GM23338 (cell line): ENCODE measurements around the gene MYCBP2.

Experiments
- TF ChIP-seq, protein P1 (sequence below), 2 experiments: fragments of 200-600 bp in 1 of 2; sonication (generic) in 1 of 2; conservative IDR thresholded peaks; 2 replicates each; pipeline versions ENCODE4 v1.5.1 to v1.6.1; 2016 to 2017; ENCODE audit warnings: antibody characterized with exemption in 2 of 2, low read depth in 2 of 2, mild to moderate bottlenecking in 2 of 2, moderate library complexity in 1 of 2
- TF ChIP-seq, protein P2 (sequence below): IDR thresholded peaks from one replicate; pipeline ENCODE4 v1.6.1; 2018; ENCODE audit warnings: antibody characterized with exemption; ENCODE audit not compliant: unreplicated experiment

DNA sequence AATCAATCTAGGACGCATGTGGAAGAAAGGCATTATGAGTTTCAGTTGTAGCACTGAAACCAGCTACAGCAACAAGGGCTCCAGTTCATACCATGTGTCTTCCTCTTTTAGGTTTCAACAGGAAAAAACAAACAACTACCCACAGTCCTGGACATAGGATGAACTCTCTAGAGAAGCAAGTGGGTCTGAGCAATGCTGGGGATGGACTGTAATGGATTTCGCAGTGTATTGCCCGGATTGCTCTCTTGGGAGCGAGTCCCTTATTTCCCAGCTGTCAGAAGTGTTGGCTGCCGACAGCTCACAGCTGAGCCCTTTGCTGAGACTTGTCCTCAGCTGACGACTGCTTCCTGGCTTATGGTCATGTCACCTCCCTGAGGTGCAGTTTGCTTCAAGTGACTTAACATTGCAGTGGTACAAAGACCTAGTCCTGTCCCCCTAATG is 12.1 kb upstream of the MYCBP2 start:
- TF ChIP-seq, protein P1, sequence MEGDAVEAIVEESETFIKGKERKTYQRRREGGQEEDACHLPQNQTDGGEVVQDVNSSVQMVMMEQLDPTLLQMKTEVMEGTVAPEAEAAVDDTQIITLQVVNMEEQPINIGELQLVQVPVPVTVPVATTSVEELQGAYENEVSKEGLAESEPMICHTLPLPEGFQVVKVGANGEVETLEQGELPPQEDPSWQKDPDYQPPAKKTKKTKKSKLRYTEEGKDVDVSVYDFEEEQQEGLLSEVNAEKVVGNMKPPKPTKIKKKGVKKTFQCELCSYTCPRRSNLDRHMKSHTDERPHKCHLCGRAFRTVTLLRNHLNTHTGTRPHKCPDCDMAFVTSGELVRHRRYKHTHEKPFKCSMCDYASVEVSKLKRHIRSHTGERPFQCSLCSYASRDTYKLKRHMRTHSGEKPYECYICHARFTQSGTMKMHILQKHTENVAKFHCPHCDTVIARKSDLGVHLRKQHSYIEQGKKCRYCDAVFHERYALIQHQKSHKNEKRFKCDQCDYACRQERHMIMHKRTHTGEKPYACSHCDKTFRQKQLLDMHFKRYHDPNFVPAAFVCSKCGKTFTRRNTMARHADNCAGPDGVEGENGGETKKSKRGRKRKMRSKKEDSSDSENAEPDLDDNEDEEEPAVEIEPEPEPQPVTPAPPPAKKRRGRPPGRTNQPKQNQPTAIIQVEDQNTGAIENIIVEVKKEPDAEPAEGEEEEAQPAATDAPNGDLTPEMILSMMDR (conservative IDR thresholded peaks at IDR 0.05; ENCODE audit: low read depth in 2 of 2), result no peak
- TF ChIP-seq, protein P2, sequence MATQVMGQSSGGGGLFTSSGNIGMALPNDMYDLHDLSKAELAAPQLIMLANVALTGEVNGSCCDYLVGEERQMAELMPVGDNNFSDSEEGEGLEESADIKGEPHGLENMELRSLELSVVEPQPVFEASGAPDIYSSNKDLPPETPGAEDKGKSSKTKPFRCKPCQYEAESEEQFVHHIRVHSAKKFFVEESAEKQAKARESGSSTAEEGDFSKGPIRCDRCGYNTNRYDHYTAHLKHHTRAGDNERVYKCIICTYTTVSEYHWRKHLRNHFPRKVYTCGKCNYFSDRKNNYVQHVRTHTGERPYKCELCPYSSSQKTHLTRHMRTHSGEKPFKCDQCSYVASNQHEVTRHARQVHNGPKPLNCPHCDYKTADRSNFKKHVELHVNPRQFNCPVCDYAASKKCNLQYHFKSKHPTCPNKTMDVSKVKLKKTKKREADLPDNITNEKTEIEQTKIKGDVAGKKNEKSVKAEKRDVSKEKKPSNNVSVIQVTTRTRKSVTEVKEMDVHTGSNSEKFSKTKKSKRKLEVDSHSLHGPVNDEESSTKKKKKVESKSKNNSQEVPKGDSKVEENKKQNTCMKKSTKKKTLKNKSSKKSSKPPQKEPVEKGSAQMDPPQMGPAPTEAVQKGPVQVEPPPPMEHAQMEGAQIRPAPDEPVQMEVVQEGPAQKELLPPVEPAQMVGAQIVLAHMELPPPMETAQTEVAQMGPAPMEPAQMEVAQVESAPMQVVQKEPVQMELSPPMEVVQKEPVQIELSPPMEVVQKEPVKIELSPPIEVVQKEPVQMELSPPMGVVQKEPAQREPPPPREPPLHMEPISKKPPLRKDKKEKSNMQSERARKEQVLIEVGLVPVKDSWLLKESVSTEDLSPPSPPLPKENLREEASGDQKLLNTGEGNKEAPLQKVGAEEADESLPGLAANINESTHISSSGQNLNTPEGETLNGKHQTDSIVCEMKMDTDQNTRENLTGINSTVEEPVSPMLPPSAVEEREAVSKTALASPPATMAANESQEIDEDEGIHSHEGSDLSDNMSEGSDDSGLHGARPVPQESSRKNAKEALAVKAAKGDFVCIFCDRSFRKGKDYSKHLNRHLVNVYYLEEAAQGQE, result no peak
